Osteoblast (primary cell): ENCODE data around the gene TAF10. TPM values are rescaled to one million over a fixed set of nuclear protein-coding genes. Genes with fewer than 3 reads are reported as not detected.
A peak's percentile ranks its signal among the peaks of the same experiment; 100 is the strongest.

Experiments
- DNase-seq: peaks from one replicate; pipeline ENCODE4 v3.0.0; 2011; ENCODE audit warnings: low spot score, mixed read lengths; ENCODE audit not compliant: insufficient read length; ENCODE audit errors: missing footprints
- H2AFZ ChIP-seq: 2 replicates; pipeline ENCODE4 v1.6.0; 2011; ENCODE audit warnings: mild to moderate bottlenecking, low read length
- H3K27ac ChIP-seq: 2 replicates; pipeline ENCODE4 v1.5.1; 2011; ENCODE audit warnings: mild to moderate bottlenecking, low read depth, low read length, moderate library complexity
- H3K27me3 ChIP-seq: 2 replicates; pipeline ENCODE4 v1.6.0; 2012; ENCODE audit warnings: mild to moderate bottlenecking, control low read depth, inconsistent platforms, low read length, moderate library complexity; ENCODE audit not compliant: insufficient read depth
- H3K36me3 ChIP-seq: 2 replicates; pipeline ENCODE4 v1.5.1; 2011; ENCODE audit warnings: mild to moderate bottlenecking, low read length, control low read depth, moderate library complexity; ENCODE audit not compliant: insufficient read depth
- H3K4me1 ChIP-seq: 2 replicates; pipeline ENCODE4 v1.5.1; 2011; ENCODE audit warnings: mild to moderate bottlenecking, low read length, control low read depth, moderate library complexity; ENCODE audit not compliant: insufficient read depth
- H3K4me2 ChIP-seq: 2 replicates; pipeline ENCODE4 v1.6.0; 2011; ENCODE audit warnings: mild to moderate bottlenecking, low read length; ENCODE audit not compliant: insufficient read depth
- H3K4me3 ChIP-seq: fragments of 200-600 bp; sonication (generic); 3 replicates; pipeline ENCODE4 v1.5.1; 2012; ENCODE audit warnings: mild to moderate bottlenecking, low read length, inconsistent platforms; ENCODE audit not compliant: insufficient read depth
- H3K79me2 ChIP-seq: 2 replicates; pipeline ENCODE4 v1.6.0; 2012; ENCODE audit warnings: mild to moderate bottlenecking, low read length, control low read depth, inconsistent platforms; ENCODE audit not compliant: insufficient read depth
- H3K9me3 ChIP-seq: 2 replicates; pipeline ENCODE4 v1.5.1; 2011; ENCODE audit warnings: low read depth, low read length, control low read depth
- H4K20me1 ChIP-seq: 2 replicates; pipeline ENCODE4 v1.6.0; 2012; ENCODE audit warnings: mild to moderate bottlenecking, low read length, control low read depth; ENCODE audit not compliant: insufficient read depth
- CTCF ChIP-seq: IDR thresholded peaks from 2 replicates; pipeline ENCODE4 v1.5.1; 2011; ENCODE audit warnings: mild to moderate bottlenecking, low read depth, low read length, moderate library complexity; ENCODE audit errors: extremely low read depth
- total RNA-seq: library from RNA; depleted of rRNA; stranded (reverse); fragments of >200 nt; gene quantifications from 2 replicates; pipeline ENCODE4 v1.2.3, GENCODE V29; 2012

The TAF10 gene
- total RNA-seq, 1 donor = 23.5 TPM

DNA sequence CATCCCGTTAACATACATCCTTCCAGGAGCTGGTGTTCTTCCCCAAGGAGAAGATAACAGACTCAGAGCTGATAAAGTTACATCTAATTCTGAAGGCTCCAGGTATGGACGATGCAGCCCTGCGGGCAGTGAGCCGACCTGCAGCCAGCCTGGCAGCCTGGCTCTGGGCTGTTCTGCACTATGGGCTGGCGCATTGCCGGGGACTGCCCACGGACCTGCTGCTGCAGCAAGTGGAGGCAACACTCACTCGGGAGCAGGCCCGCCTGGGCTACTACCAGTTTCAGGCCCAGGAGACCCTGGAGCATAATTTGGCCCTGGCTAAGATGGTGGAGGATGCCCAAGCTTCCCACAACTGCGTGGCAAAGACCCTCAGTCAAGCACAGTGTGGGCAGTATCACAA lies 48.3 kb downstream of the TAF10 start:
- Histone ChIP-seq H4K20me1 (peaks cover 5% of the 10 kb centered on the region), H3K9me3 (no peaks in the 10 kb centered on the region), H3K27me3 (no peaks in the 10 kb centered on the region), H3K27ac (no peak overlapping the region), H3K36me3 (no peaks in the 10 kb centered on the region), H2AFZ (no peak overlapping the region), H3K4me3 (no peak overlapping the region), H3K4me2 (no peak overlapping the region), H3K79me2 (no peaks in the 10 kb centered on the region), H3K4me1 (peaks cover 5% of the 10 kb centered on the region)
- no peak for DNase-seq
- TF ChIP-seq CTCF = no peak

DNA sequence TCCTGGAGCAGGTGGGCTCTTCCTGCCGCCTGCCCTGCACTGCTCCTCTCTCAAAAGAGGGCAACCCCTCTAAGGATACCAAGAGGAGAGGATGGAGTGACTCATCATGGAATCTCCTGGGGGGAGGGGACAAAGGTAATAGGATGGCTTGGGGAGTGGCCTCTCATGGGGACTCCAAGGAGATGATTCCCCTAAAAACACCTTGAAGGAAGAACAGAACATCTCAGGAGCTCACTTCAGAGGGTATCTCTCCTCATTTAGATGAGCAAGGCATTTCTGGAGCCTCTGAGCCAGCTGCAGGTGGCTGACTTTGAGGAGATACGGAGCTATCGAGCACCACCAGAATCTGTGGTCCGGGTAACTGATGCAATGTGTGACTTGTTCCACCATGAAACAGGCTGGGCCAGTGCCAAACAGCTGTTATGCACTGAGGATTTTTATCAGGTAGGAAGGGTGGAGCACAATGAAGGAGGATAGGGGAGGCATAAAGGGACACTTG lies 48.8 kb downstream of the TAF10 start:
- Histone ChIP-seq H2AFZ (no peak overlapping the region), H3K4me1 (peaks cover under 1% of the 10 kb centered on the region), H3K9me3 (no peaks in the 10 kb centered on the region), H3K4me3 (no peak overlapping the region), H4K20me1 (peaks cover 5% of the 10 kb centered on the region), H3K27ac (no peak overlapping the region), H3K79me2 (no peaks in the 10 kb centered on the region), H3K4me2 (no peak overlapping the region), H3K36me3 (no peaks in the 10 kb centered on the region), H3K27me3 (no peaks in the 10 kb centered on the region)
- DNase-seq = peak; percentile 42
- no peak for TF ChIP-seq CTCF

DNA sequence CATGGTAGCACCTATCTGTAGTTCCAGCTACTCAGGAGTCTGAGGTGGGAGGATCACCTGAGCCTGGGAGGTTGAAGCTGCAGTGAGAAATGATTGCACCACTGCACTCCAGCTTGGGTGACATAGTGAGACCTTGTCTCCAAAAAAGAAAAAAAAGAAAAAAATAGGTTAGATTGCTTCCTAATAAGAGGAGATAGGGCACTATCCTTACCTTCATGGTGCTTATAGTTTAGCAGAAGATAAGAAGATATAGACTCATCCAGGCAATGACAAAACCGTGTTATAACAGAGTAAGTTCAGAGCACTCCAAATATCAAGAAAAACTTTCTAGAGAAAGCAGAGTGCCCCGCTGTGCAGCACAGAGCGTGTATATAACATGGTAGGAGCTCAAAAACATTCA lies 50.7 kb downstream of the TAF10 start:
- Histone ChIP-seq H3K27me3 (no peaks in the 10 kb centered on the region), H3K4me2 (no peak overlapping the region), H3K36me3 (no peaks in the 10 kb centered on the region), H2AFZ (no peak overlapping the region), H3K4me1 (no peaks in the 10 kb centered on the region), H4K20me1 (peaks cover 3% of the 10 kb centered on the region), H3K79me2 (no peaks in the 10 kb centered on the region), H3K4me3 (no peak overlapping the region), H3K27ac (no peak overlapping the region), H3K9me3 (no peaks in the 10 kb centered on the region)
- no peak for DNase-seq
- TF ChIP-seq CTCF = no peak

Other genes with a start within 250 kb of the TAF10 start
- gene SMPD1, start 221.7 kb downstream of the TAF10 start, total RNA-seq = 75.6 and 78.4 TPM in 2 replicates
- 40.7 and 45.6 TPM in 2 replicates for gene APBB1, start 193.1 kb downstream of the TAF10 start, total RNA-seq
- 0.59 and 1.1 TPM in 2 replicates for gene HPX, start 171.2 kb downstream of the TAF10 start, total RNA-seq
- gene TRIM3, start 138.3 kb downstream of the TAF10 start, total RNA-seq = 25.3 and 36.2 TPM in 2 replicates
- gene ARFIP2, start 130.9 kb downstream of the TAF10 start, total RNA-seq = 74.3 and 79.3 TPM in 2 replicates
- gene TIMM10B, start 130.7 kb downstream of the TAF10 start, total RNA-seq = 52.7 and 55.4 TPM in 2 replicates
- gene DNHD1, start 114.9 kb downstream of the TAF10 start, total RNA-seq = 9.0 and 9.4 TPM in 2 replicates
- 7.2 and 10.6 TPM in 2 replicates for gene RRP8, start 8.6 kb downstream of the TAF10 start, total RNA-seq
- gene ILK, start 8.4 kb downstream of the TAF10 start, total RNA-seq = 151 and 176 TPM in 2 replicates
- 120 and 127 TPM in 2 replicates for gene TPP1, start 7.2 kb upstream of the TAF10 start, total RNA-seq
- gene DCHS1, start 43.6 kb upstream of the TAF10 start, total RNA-seq = 0.59 and 1.1 TPM in 2 replicates
- 29.5 and 29.7 TPM in 2 replicates for gene MRPL17, start 71.1 kb upstream of the TAF10 start, total RNA-seq
- 0.29 and 0.36 TPM in 2 replicates for gene OR2AG2, start 159.8 kb upstream of the TAF10 start, total RNA-seq
- not detected in 2 replicates for gene OR2AG1, start 170.8 kb upstream of the TAF10 start, total RNA-seq
- 0.36 and 0.59 TPM in 2 replicates for gene OR6A2, start 187.5 kb upstream of the TAF10 start, total RNA-seq
- gene OR10A5, start 233.5 kb upstream of the TAF10 start, total RNA-seq = not detected in 2 replicates